K562 (cell line): ENCODE measurements around the gene MAD1L1. TPM values are rescaled to one million over a fixed set of nuclear protein-coding genes. Genes with fewer than 3 reads are reported as not detected.

Experiments used
- ATAC-seq: fragments of 200-7000 bp; cut with Tn5 transposase; 3 replicates; pipeline ENCODE4 v1.9.1; 2020; ENCODE audit warnings: moderate library complexity
- BruUV-seq: library from RNA; stranded (reverse); fragments of 400-500 nt; replicated peaks from 2 replicates; lab custom pipeline; 2021; lab: Mats Ljungman, UMichigan
- CTCF ChIA-PET: fragments of 300-600 bp; formaldehyde crosslinking; extraction: SDS; loops from one replicate; lab custom pipeline; 2021; ENCODE audit warnings: low intra/inter-chr PET ratio; lab: Yijun Ruan, JAX
- POLR2A ChIA-PET: fragments of 300-600, 350-650 bp; sonication (Branson Sonifier 250); formaldehyde crosslinking; extraction: SDS; loops from one replicate; lab custom pipeline; 2021; ENCODE audit warnings: antibody characterized with exemption, inconsistent platforms; lab: Yijun Ruan, JAX
- DNase-seq, 4 experiments: peaks; one replicate each; pipeline versions ENCODE4 v3.0.0 to v3.0.0-alpha.2; 2011 to 2018; ENCODE audit warnings: low spot score in 3 of 4, mixed read lengths in 3 of 4; ENCODE audit errors: extremely low read depth in 1 of 4
- FAIRE-seq: peaks from 2 replicates; lab custom pipeline; 2011; peaks lifted over from hg19 to GRCh38; lab: Jason Lieb, UNC
- H2AFZ ChIP-seq: 2 replicates; pipeline ENCODE4 v1.6.0; 2011; ENCODE audit warnings: low read depth, low read length, control low read depth, inconsistent platforms
- H3K27ac ChIP-seq: fragments of 200-600 bp; 3 replicates; pipeline ENCODE4 v1.8.0; 2011; ENCODE audit warnings: low read depth, mild to moderate bottlenecking, control low read depth, inconsistent platforms, low read length, moderate library complexity, mixed read lengths; ENCODE audit errors: extremely low read depth
- H3K27me3 ChIP-seq, 2 experiments: fragments of 300-600 bp in 1 of 2; 2 replicates in 1 of 2; 3 replicates in 1 of 2; pipeline versions ENCODE4 v1.6.0 to v1.8.0; 2011; ENCODE audit warnings: inconsistent platforms in 2 of 2, low read length in 2 of 2, mild to moderate bottlenecking in 1 of 2, mixed read lengths in 1 of 2, moderate library complexity in 1 of 2; ENCODE audit not compliant: control insufficient read depth in 2 of 2, insufficient read depth in 2 of 2
- H3K36me3 ChIP-seq: fragments of 300-600 bp; 3 replicates; pipeline ENCODE4 v1.8.0; 2011; ENCODE audit warnings: mild to moderate bottlenecking, low read length, inconsistent platforms; ENCODE audit not compliant: control insufficient read depth, insufficient read depth
- H3K4me1 ChIP-seq, 2 experiments: fragments of 200-600 bp in 1 of 2; replicated peaks in 1 of 2; 2 replicates in 1 of 2; 3 replicates in 1 of 2; pipeline versions ENCODE4 v1.5.1 to v1.8.0; 2011; ENCODE audit warnings: inconsistent platforms in 2 of 2, low read length in 2 of 2, mild to moderate bottlenecking in 1 of 2, mixed read lengths in 1 of 2, moderate library complexity in 1 of 2; ENCODE audit not compliant: control insufficient read depth in 2 of 2, insufficient read depth in 2 of 2
- H3K4me2 ChIP-seq: 2 replicates; pipeline ENCODE4 v1.6.1; 2011; ENCODE audit warnings: low read length, control low read depth, inconsistent platforms, mixed read lengths; ENCODE audit not compliant: insufficient read depth
- H3K4me3 ChIP-seq: fragments of 200-600 bp; sonication (generic), shearing (Covaris generic); 2 replicates; pipeline ENCODE4 v1.5.1; 2016; ENCODE audit warnings: control low read depth, inconsistent platforms
- H3K79me2 ChIP-seq: fragments of 200-600 bp; 3 replicates; pipeline ENCODE4 v1.8.0; 2011; ENCODE audit warnings: low read length, inconsistent platforms; ENCODE audit not compliant: control insufficient read depth, insufficient read depth
- H3K9ac ChIP-seq, 2 experiments: 2 replicates each; pipeline versions ENCODE4 v1.6.0 to v1.6.1; 2011; ENCODE audit warnings: low read depth in 2 of 2, low read length in 2 of 2, control low read depth in 1 of 2, inconsistent platforms in 1 of 2, mild to moderate bottlenecking in 1 of 2, mixed read lengths in 1 of 2; ENCODE audit not compliant: insufficient read depth in 1 of 2
- H3K9me1 ChIP-seq: one replicate; pipeline ENCODE4 v1.6.0; 2011; ENCODE audit warnings: inconsistent platforms, mild to moderate bottlenecking, low read length, moderate library complexity; ENCODE audit not compliant: control insufficient read depth, insufficient read depth
- H3K9me3 ChIP-seq: replicated peaks from 2 replicates; pipeline ENCODE4 v1.5.1; 2011; ENCODE audit warnings: low read depth, low read length, inconsistent platforms; ENCODE audit not compliant: control insufficient read depth, insufficient read depth
- H4K20me1 ChIP-seq: replicated peaks from 2 replicates; pipeline ENCODE4 v1.6.1; 2011; ENCODE audit warnings: low read length, inconsistent platforms, mixed read lengths; ENCODE audit not compliant: control insufficient read depth, insufficient read depth
- CBX5 ChIP-seq: IDR thresholded peaks from 2 replicates; pipeline ENCODE4 v1.6.1; 2014; ENCODE audit warnings: low read depth, borderline replicate concordance
- CUX1 ChIP-seq: fragments of 200-800 bp; sonication (Bioruptor generic); IDR thresholded peaks from 2 replicates; pipeline ENCODE4 v1.6.1; 2016; ENCODE audit warnings: missing genetic modification characterization, missing compliant biosample characterization
- HDAC3 ChIP-seq: fragments of 450-650 bp; IDR thresholded peaks from 2 replicates; pipeline ENCODE4 v1.6.1; 2018; ENCODE audit warnings: borderline replicate concordance, mild to moderate bottlenecking, moderate library complexity; ENCODE audit not compliant: partially characterized antibody
- HMG20A ChIP-seq: fragments of 450-650 bp; formaldehyde crosslinking; conservative IDR thresholded peaks from 2 replicates; pipeline ENCODE4 v1.4.0; 2020; ENCODE audit warnings: mild to moderate bottlenecking, mixed read lengths
- JUND ChIP-seq, 2 experiments: IDR thresholded peaks; 2 replicates in 1 of 2; 3 replicates in 1 of 2; pipeline ENCODE4 v1.6.1; 2011; ENCODE audit warnings: borderline replicate concordance in 2 of 2, low read depth in 2 of 2, low read length in 2 of 2, improper control_type of control experiment in 1 of 2, missing biosample characterization in 1 of 2, missing genetic modification characterization in 1 of 2, missing genetic modification reagents in 1 of 2
- KDM4B ChIP-seq, 2 experiments: fragments of 450-650 bp in 1 of 2; sonication (generic) in 1 of 2; IDR thresholded peaks; 2 replicates each; pipeline ENCODE4 v1.6.1; 2016 to 2017; ENCODE audit warnings: borderline replicate concordance in 2 of 2, antibody characterized with exemption in 1 of 2, low read depth in 1 of 2, mild to moderate bottlenecking in 1 of 2
- MECOM ChIP-seq: fragments of 250-450 bp; sonication (Bioruptor Pico); IDR thresholded peaks from 2 replicates; pipeline ENCODE4 v1.8.0; 2022; ENCODE audit warnings: inconsistent platforms
- PATZ1 ChIP-seq: fragments of 250-450 bp; sonication (Bioruptor Pico); IDR thresholded peaks from 2 replicates; pipeline ENCODE4 v1.5.0; 2020; ENCODE audit warnings: mild to moderate bottlenecking, borderline replicate concordance
- POLR2G ChIP-seq: fragments of 200-400 bp; formaldehyde crosslinking; IDR thresholded peaks from 2 replicates; pipeline ENCODE4 v1.6.1; 2017; ENCODE audit warnings: low read depth, mild to moderate bottlenecking, antibody characterized with exemption, low read length, moderate library complexity
- RB1 ChIP-seq: fragments of 450-650 bp; IDR thresholded peaks from 2 replicates; pipeline ENCODE4 v1.6.1; 2017; ENCODE audit warnings: low read depth, mild to moderate bottlenecking
- THRAP3 ChIP-seq: fragments of 450-650 bp; IDR thresholded peaks from 2 replicates; pipeline ENCODE4 v1.6.1; 2016; ENCODE audit warnings: mild to moderate bottlenecking, inconsistent platforms, borderline replicate concordance
- U2AF2 ChIP-seq: fragments of 200-400 bp; formaldehyde crosslinking; optimal IDR thresholded peaks from 2 replicates; pipeline ENCODE3; 2017; ENCODE audit warnings: low read depth, mild to moderate bottlenecking, low read length
- XRCC3 ChIP-seq: fragments of 450-650 bp; IDR thresholded peaks from 2 replicates; pipeline ENCODE4 v1.6.1; 2017; ENCODE audit warnings: mild to moderate bottlenecking, moderate library complexity
- ZNF140 ChIP-seq: fragments of 250-450 bp; sonication (Bioruptor Pico); IDR thresholded peaks from 2 replicates; pipeline ENCODE4 v1.8.0; 2021; ENCODE audit warnings: moderate library complexity, mild to moderate bottlenecking, inconsistent platforms
- ZNF354B ChIP-seq: fragments of 250-450 bp; sonication (Bioruptor Pico); IDR thresholded peaks from 2 replicates; pipeline ENCODE4 v1.4.0; 2020
- ZNF431 ChIP-seq: sonication (generic); formaldehyde crosslinking; IDR thresholded peaks from 2 replicates; pipeline ENCODE4 v1.8.0; 2022; ENCODE audit warnings: mild to moderate bottlenecking, missing genetic modification reagents
- ZNF584 ChIP-seq: fragments of 200-800 bp; sonication (Bioruptor generic); IDR thresholded peaks from 2 replicates; pipeline ENCODE4 v1.6.1; 2016; ENCODE audit warnings: low read depth, mild to moderate bottlenecking, missing genetic modification characterization, missing compliant biosample characterization
- WGBS: fragments of 100-300 bp; shearing (Covaris generic); methylation state at CpG from one replicate; pipeline ENCODE4 v1.1.6; 2016; ENCODE audit warnings: low coverage, mixed read lengths; ENCODE audit not compliant: insufficient coverage; ENCODE audit errors: missing lambda C conversion rate; 5-methylcytosine and 5-hydroxymethylcytosine counted together
- in situ Hi-C: fragments of 300-500 bp; cut with MboI; formaldehyde crosslinking; loops from 4 replicates; pipeline ENCODE4 v1.15.0; 2018; ENCODE audit warnings: inconsistent platforms, mixed read lengths
- intact Hi-C: fragments of 100-400 bp; cut with micrococcal nuclease; formaldehyde crosslinking; loops from 2 replicates; pipeline ENCODE4 v1.14.2; 2022
- polyA plus RNA-seq, 8 experiments: library from polyadenylated mRNA; depleted of rRNA in 4 of 8; stranded (reverse) in 5 of 8; unstranded in 3 of 8; fragments of >200 nt; fragmentation: Nextera tagmentation in 2 of 8; fragmentation: Illumina TruSeq in 1 of 8; extraction: Ambion mirVana in 2 of 8; extraction: Trizol in 1 of 8; gene quantifications; 2 replicates each; pipeline versions ENCODE4 v1.2.1 to v1.2.3, GENCODE V29; 2011 to 2014; ENCODE audit warnings: inconsistent platforms in 1 of 8, missing spikeins in 1 of 8
- total RNA-seq, 7 experiments: library from RNA; depleted of rRNA in 6 of 7; stranded (reverse); fragments of >200 nt in 6 of 7; fragmentation: Illumina TruSeq in 2 of 7; extraction: Trizol in 2 of 7; gene quantifications; 2 replicates each; pipeline versions ENCODE4 v1.2.1 to v1.2.3, GENCODE V29; 2011 to 2021; ENCODE audit warnings: low replicate concordance in 1 of 7

The MAD1L1 gene
- total and polyA plus RNA-seq, 9 of the 15 experiments (the other 6 are each of a cell fraction or from before 2014, with no cell fraction given) = 1.7 to 89.7 (median 18.0) TPM

GRCh38 chr7:1873070-1873405 is 359.7 kb downstream of the MAD1L1 start:
- ChIA-PET CTCF (no interaction called here), POLR2A (interaction anchor here (1.0 kb wide), 1 partner anchor 38 kb away, joined by 3 read pairs; no protein-coding TSS in a partner anchor)
- no peak for DNase-seq
- WGBS = 96% methylated on average over 10 of the region's 12 CpGs
- ATAC-seq = no peak
- no TSS peak for BruUV-seq
- Histone ChIP-seq H3K79me2 (no peaks in the 10 kb centered on the region), H3K4me2 (no peak overlapping the region), H3K9ac (no peak overlapping the region), H3K27ac (no peak overlapping the region), H2AFZ (no peak overlapping the region), H3K27me3 (no peaks in the 10 kb centered on the region), H3K4me1 (peaks cover 15 to 62% of the 10 kb centered on the region in 2 experiments), H3K9me3 (peaks cover 2% of the 10 kb centered on the region; the same call in 1 of the 2 replicates), H3K4me3 (no peak overlapping the region), H4K20me1 (no peaks in the 10 kb centered on the region), H3K9me1 (peaks cover 4% of the 10 kb centered on the region), H3K36me3 (peaks cover 3% of the 10 kb centered on the region; the same call in 1 of the 3 replicates)
- in situ Hi-C loops = no loop called here
- no peak for FAIRE-seq
- intact Hi-C loops = no loop called here
- TF ChIP-seq CUX1 (no peak), THRAP3 (no peak), POLR2G (no peak; the same call in 1 of the 2 replicates), RB1 (no peak), ZNF354B (CRISPR knock-in tag) (no peak), CBX5 (no peak), XRCC3 (no peak), ZNF584 (CRISPR knock-in tag) (no peak), ZNF140 (CRISPR knock-in tag) (no peak), HMG20A (no peak), U2AF2 (no peak), PATZ1 (no peak), KDM4B (IDR thresholded peaks at IDR 0.05; ENCODE audit: borderline replicate concordance in 2 of 2, low read depth in 1 of 2) (no peak), JUND (IDR thresholded peaks at IDR 0.05; ENCODE audit: borderline replicate concordance, low read depth, low read length) (no peak), JUND (tag; IDR thresholded peaks at IDR 0.05; ENCODE audit: borderline replicate concordance, low read depth, low read length) (no peak), MECOM (no peak), HDAC3 (no peak), ZNF431 (CRISPR knock-in tag) (no peak)
